ENCODE results near the gene ADAMTS14. TPM values are rescaled to one million over a fixed set of nuclear protein-coding genes. Genes with fewer than 3 reads are reported as not detected.
"Not testable (repeated sequence)": the region's sequence is repeated elsewhere in the genome, so short reads cannot be mapped to it uniquely, and the experiment has no call there.

Gene ADAMTS14
- total RNA-seq, 2 experiments from 2014 or later = 0.05 TPM; not detected in 1

DNA sequence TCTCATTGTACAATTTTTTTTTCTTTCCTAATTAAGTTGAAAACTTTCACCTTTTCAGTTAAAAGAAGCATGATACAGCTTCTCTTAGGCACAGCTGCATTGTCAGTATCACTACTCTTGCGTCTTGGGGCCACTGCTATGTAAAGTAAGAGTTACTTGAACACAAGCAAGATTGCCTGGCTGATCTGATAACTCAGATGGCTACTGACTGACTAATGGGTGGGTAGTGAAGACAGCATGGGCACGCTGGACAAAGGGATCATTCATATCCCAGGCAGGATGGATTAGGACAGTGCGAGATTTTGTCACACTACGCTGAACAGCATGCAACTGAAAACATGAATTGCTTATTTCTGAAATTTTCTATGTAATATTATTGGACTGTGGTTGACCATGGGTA lies 11.6 kb upstream of the ADAMTS14 start:
- no peak overlapping the region for H3K27ac Mint-ChIP-seq
- DNase-seq (no peak), ATAC-seq (no peak)
- POLR2A ChIA-PET = no interaction called here
- no peak overlapping the region for H3K4me3 Mint-ChIP-seq
- H3K36me3 Mint-ChIP-seq (ENCODE audit: low read depth) = no peaks in the 10 kb centered on the region
- CTCF ChIA-PET = no interaction called here
- H3K9me3 Mint-ChIP-seq (ENCODE audit: insufficient read depth) = no peaks in the 10 kb centered on the region
- peaks cover 13% of the 10 kb centered on the region for H3K4me1 Mint-ChIP-seq (ENCODE audit: low read depth)
- peaks cover 15% of the 10 kb centered on the region for H3K27me3 Mint-ChIP-seq (ENCODE audit: low read depth)

DNA sequence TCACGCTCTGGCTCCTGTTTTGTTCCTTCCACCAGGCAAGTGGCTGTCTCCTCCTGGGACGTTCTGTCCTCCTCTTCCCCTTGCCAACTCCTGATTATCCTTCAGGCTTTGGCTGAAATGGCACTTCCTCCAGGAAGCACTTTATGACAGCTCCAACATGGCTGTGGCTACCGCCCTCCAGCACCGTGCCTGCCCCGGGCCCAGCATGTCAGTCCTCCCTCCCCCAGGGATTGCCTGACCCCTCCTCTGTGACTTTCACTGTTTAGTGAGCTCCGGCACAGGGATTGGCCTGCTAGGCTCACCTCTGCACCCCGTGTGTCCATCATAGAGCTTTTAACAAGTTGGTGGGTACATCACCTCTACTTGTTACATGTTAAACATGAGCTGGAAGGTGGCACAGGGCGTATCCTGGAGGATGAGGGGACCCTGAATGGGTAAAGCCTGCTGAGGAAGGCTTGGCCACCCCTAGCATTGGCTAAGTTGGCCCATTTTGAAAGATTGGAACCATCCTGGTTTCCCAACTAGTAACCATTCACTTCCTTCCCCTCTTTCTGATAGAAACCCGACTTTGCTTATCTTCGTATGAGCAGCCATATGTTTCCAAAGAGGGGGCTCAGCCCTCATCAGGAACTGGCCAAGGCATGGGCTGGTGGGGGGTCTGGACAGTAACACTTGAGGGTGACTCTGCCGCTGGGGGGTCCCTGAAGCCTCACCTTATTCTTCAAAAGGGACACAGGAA lies 10.5 kb upstream of the ADAMTS14 start:
- Mint-ChIP-seq H3K27ac (no peak overlapping the region), H3K36me3 (ENCODE audit: low read depth) (no peaks in the 10 kb centered on the region), H3K27me3 (ENCODE audit: low read depth) (peaks cover 15% of the 10 kb centered on the region), H3K4me3 (no peak overlapping the region), H3K4me1 (ENCODE audit: low read depth) (peaks cover 3% of the 10 kb centered on the region), H3K9me3 (ENCODE audit: insufficient read depth) (no peaks in the 10 kb centered on the region)
- ChIA-PET CTCF (no interaction called here), POLR2A (no interaction called here)
- DNase-seq (no peak), ATAC-seq (no peak)

DNA sequence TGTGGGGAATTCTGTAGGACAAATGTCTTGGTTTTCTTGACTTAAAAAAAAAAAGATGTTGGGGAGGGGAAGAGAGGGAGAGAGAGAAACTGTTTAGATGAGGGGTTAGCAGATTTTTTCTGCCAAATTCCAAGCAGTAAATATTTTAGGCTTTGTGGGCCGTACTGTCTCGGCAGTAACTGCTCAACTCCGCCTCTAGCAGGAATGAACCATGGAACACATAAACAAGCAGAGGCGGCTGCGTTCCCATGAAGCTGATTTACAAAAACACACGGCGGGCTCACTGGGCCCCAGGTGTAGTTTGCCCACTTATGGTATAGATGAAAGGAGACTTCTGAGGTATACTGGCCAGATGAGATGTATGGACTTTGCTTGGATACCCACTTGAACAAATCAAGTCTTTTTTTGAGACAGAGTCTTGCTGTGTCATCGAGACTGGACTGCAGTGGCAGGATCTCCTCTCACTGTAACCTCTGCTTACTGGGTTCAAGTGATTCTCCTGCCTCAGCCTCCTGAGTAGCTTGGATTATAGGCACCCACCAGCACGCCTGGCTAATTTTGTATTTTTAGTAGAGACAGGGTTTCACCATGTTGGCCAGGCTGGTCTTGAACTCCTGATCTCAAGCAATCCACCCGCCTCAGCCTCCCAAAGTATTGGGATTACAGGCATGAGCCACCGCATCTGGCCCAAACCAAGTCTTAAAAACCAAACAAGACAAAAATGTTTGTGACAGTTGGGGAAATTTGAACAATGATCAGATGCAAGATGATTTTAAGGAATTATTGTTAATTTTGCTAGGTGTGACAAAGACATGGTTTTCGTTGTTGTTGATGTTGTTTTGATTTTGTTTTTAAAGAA lies 9.7 kb upstream of the ADAMTS14 start:
- ATAC-seq (no peak), DNase-seq (no peak)
- H3K4me3 Mint-ChIP-seq = no peak overlapping the region
- H3K27ac Mint-ChIP-seq = no peak overlapping the region
- peaks cover 7% of the 10 kb centered on the region for H3K4me1 Mint-ChIP-seq (ENCODE audit: low read depth)
- H3K36me3 Mint-ChIP-seq (ENCODE audit: low read depth) = no peaks in the 10 kb centered on the region
- POLR2A ChIA-PET = no interaction called here
- H3K9me3 Mint-ChIP-seq (ENCODE audit: insufficient read depth) = no peaks in the 10 kb centered on the region
- CTCF ChIA-PET = no interaction called here
- peaks cover 15% of the 10 kb centered on the region for H3K27me3 Mint-ChIP-seq (ENCODE audit: low read depth)

GRCh38 chr10:70663458-70664409 lies 8.6 kb upstream of the ADAMTS14 start:
- H3K36me3 Mint-ChIP-seq (ENCODE audit: low read depth); H3K4me1 Mint-ChIP-seq (ENCODE audit: low read depth); ATAC-seq; H3K27ac Mint-ChIP-seq; H3K4me3 Mint-ChIP-seq; POLR2A ChIA-PET; H3K9me3 Mint-ChIP-seq (ENCODE audit: insufficient read depth); DNase-seq: not testable (repeated sequence)
- H3K27me3 Mint-ChIP-seq (ENCODE audit: low read depth) = peaks cover 15% of the 10 kb centered on the region
- CTCF ChIA-PET = interaction anchor here (1.0 kb wide), 1 partner anchor 105 kb away, joined by 4 read pairs; no protein-coding TSS in a partner anchor

- Mint-ChIP-seq H3K9me3 (ENCODE audit: insufficient read depth) (no peaks in the 10 kb centered on the region), H3K4me1 (ENCODE audit: low read depth) (peaks cover 7% of the 10 kb centered on the region), H3K27me3 (ENCODE audit: low read depth) (peaks cover 10% of the 10 kb centered on the region), H3K4me3 (no peak overlapping the region), H3K27ac (no peak overlapping the region), H3K36me3 (ENCODE audit: low read depth) (no peaks in the 10 kb centered on the region)
- ChIA-PET POLR2A (no interaction called here), CTCF (interaction anchor here (1.0 kb wide), 1 partner anchor 106 kb away, joined by 4 read pairs; no protein-coding TSS in a partner anchor)
- DNase-seq (no peak), ATAC-seq (no peak)
Observed at GRCh38 chr10:70664702-70665195, 7.6 kb upstream of the ADAMTS14 start.

- H3K27ac Mint-ChIP-seq = no peak overlapping the region
- no peak overlapping the region for H3K4me3 Mint-ChIP-seq
- DNase-seq (no peak), ATAC-seq (no peak)
- CTCF ChIA-PET = no interaction called here
- H3K9me3 Mint-ChIP-seq (ENCODE audit: insufficient read depth) = no peaks in the 10 kb centered on the region
- H3K4me1 Mint-ChIP-seq (ENCODE audit: low read depth) = peaks cover 11% of the 10 kb centered on the region
- H3K36me3 Mint-ChIP-seq (ENCODE audit: low read depth) = no peaks in the 10 kb centered on the region
- H3K27me3 Mint-ChIP-seq (ENCODE audit: low read depth) = peaks cover 15% of the 10 kb centered on the region
- POLR2A ChIA-PET = no interaction called here
Observed at GRCh38 chr10:70666960-70667798, 5.1 kb upstream of the ADAMTS14 start.

- CTCF ChIA-PET; ATAC-seq; H3K9me3 Mint-ChIP-seq (ENCODE audit: insufficient read depth); H3K36me3 Mint-ChIP-seq (ENCODE audit: low read depth); H3K27ac Mint-ChIP-seq; H3K4me3 Mint-ChIP-seq; DNase-seq; POLR2A ChIA-PET: not testable (repeated sequence)
- H3K27me3 Mint-ChIP-seq (ENCODE audit: low read depth) = peaks cover 14% of the 10 kb centered on the region
- peaks cover 11% of the 10 kb centered on the region for H3K4me1 Mint-ChIP-seq (ENCODE audit: low read depth)
Observed at GRCh38 chr10:70667818-70668217, 4.5 kb upstream of the ADAMTS14 start.

GRCh38 chr10:70668454-70668970 lies 3.8 kb upstream of the ADAMTS14 start:
- no peak overlapping the region for H3K27ac Mint-ChIP-seq
- H3K9me3 Mint-ChIP-seq (ENCODE audit: insufficient read depth) = no peaks in the 10 kb centered on the region
- CTCF ChIA-PET = interaction anchor here (3.1 kb wide), 1 partner anchor 110 kb away, joined by 9 read pairs; no protein-coding TSS in a partner anchor
- peaks cover 21% of the 10 kb centered on the region for H3K27me3 Mint-ChIP-seq (ENCODE audit: low read depth)
- POLR2A ChIA-PET = no interaction called here
- ATAC-seq = no peak
- H3K4me3 Mint-ChIP-seq = no peak overlapping the region
- H3K36me3 Mint-ChIP-seq (ENCODE audit: low read depth) = no peaks in the 10 kb centered on the region
- H3K4me1 Mint-ChIP-seq (ENCODE audit: low read depth) = peaks cover 16% of the 10 kb centered on the region
- DNase-seq = no peak

DNA sequence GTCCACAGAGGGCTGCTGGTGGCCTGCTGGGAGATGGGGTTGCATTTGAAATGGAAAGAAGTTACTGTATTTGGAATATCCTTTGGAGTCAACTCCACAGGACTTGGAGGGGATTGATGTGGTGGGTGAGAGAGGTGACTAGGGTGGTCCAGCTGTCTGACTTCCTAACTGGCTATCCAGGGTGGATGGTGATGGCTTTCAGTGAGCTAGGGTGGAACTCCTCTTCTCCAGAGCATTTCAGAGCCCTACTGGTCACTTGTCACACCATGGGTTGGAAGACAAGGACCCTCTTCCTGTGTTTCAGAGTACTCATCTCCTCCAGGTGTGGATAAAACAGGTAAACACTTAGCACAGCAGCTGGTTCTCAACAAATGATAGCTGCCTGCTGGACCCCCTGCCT lies 3.3 kb upstream of the ADAMTS14 start:
- no peaks in the 10 kb centered on the region for H3K36me3 Mint-ChIP-seq (ENCODE audit: low read depth)
- ATAC-seq (no peak), DNase-seq (no peak)
- H3K9me3 Mint-ChIP-seq (ENCODE audit: insufficient read depth) = no peaks in the 10 kb centered on the region
- CTCF ChIA-PET = interaction anchor here (3.1 kb wide), 1 partner anchor 110 kb away, joined by 9 read pairs; no protein-coding TSS in a partner anchor
- peaks cover 25% of the 10 kb centered on the region for H3K27me3 Mint-ChIP-seq (ENCODE audit: low read depth)
- H3K27ac Mint-ChIP-seq = no peak overlapping the region
- H3K4me1 Mint-ChIP-seq (ENCODE audit: low read depth) = peaks cover 16% of the 10 kb centered on the region
- H3K4me3 Mint-ChIP-seq = no peak overlapping the region
- POLR2A ChIA-PET = no interaction called here

DNA sequence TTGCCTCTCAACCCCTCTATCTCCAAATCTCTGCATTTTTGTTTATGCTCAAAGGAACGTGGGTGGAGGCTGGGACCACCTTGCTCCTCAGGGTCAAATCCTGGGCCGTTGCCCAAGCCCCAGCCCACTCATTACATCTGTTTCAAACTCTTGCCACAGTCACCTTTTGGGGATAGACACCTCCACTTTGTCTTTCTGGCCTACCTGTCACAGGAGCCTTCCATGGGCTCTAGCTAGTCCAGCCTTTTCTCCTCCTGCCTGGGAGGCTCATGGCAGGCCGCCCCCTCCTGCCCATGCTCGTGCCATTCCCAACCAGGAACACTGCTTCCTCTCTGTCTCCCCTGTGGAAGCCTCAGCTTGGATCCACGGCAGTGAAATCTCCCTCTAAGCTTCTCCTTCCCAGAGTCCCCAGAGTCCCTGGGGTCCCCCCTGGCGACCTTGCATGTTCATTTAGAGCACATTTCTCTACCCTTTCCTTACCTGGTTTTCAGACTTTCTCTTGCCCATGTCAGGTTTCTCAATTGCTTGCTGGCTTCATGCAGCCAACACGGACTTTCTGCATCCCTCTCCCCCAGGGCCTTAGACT lies 2.5 kb upstream of the ADAMTS14 start:
- H3K9me3 Mint-ChIP-seq (ENCODE audit: insufficient read depth) = no peaks in the 10 kb centered on the region
- CTCF ChIA-PET = interaction anchor here (0.6 to 3.1 kb wide), 2 partner anchors 50 to 111 kb away, joined by 3 to 9 read pairs; no protein-coding TSS in a partner anchor
- H3K27me3 Mint-ChIP-seq (ENCODE audit: low read depth) = peaks cover 32% of the 10 kb centered on the region
- ATAC-seq (no peak), DNase-seq (no peak)
- no peaks in the 10 kb centered on the region for H3K36me3 Mint-ChIP-seq (ENCODE audit: low read depth)
- H3K4me3 Mint-ChIP-seq = no peak overlapping the region
- H3K4me1 Mint-ChIP-seq (ENCODE audit: low read depth) = peaks cover 16% of the 10 kb centered on the region
- POLR2A ChIA-PET = no interaction called here
- no peak overlapping the region for H3K27ac Mint-ChIP-seq
